Endothelial cell of umbilical vein (primary cell): ENCODE data around the gene CLPTM1L. TPM values are rescaled to one million over a fixed set of nuclear protein-coding genes. Genes with fewer than 3 reads are reported as not detected.

Experiments used
- BruUV-seq: library from RNA; stranded (reverse); fragments of 400-500 nt; replicated peaks from 2 replicates; lab custom pipeline; 2021; lab: Mats Ljungman, UMichigan
- CTCF ChIA-PET: fragments of 300-600, 350-600 bp; sonication (Branson Sonifier 250); formaldehyde crosslinking; loops from one replicate; lab custom pipeline; 2021; ENCODE audit warnings: antibody characterized with exemption, inconsistent platforms; lab: Charles Lee
- POLR2A ChIA-PET: fragments of 300-600, 350-600 bp; sonication (Branson Sonifier 250); formaldehyde crosslinking; loops from one replicate; lab custom pipeline; 2021; ENCODE audit warnings: antibody characterized with exemption, inconsistent platforms; lab: Charles Lee
- DNase-seq: peaks from one replicate; pipeline ENCODE4 v3.0.0-alpha.2; 2011; ENCODE audit warnings: low read depth, low spot score
- FAIRE-seq: peaks from 2 replicates; lab custom pipeline; 2011; peaks lifted over from hg19 to GRCh38; lab: Jason Lieb, UNC
- H2AFZ ChIP-seq: 2 replicates; pipeline ENCODE4 v1.6.0; 2012; ENCODE audit warnings: low read depth, low read length, control low read depth, inconsistent platforms
- H3K27ac ChIP-seq: 2 replicates; pipeline ENCODE4 v1.5.1; 2011; ENCODE audit warnings: low read depth, mild to moderate bottlenecking, control low read depth, low read length, moderate library complexity; ENCODE audit not compliant: insufficient read depth
- H3K27me3 ChIP-seq, 2 experiments: 2 replicates each; pipeline versions ENCODE4 v1.6.0 to v1.6.1; 2011; ENCODE audit warnings: low read length in 2 of 2, mixed read lengths in 1 of 2; ENCODE audit not compliant: control insufficient read depth in 2 of 2, insufficient read depth in 2 of 2
- H3K36me3 ChIP-seq, 2 experiments: 2 replicates in 1 of 2; 3 replicates in 1 of 2; pipeline ENCODE4 v1.5.1; 2011; ENCODE audit warnings: low read length in 2 of 2, mild to moderate bottlenecking in 1 of 2, moderate library complexity in 1 of 2; ENCODE audit not compliant: control insufficient read depth in 2 of 2, insufficient read depth in 2 of 2; ENCODE audit errors: extremely low read depth in 1 of 2
- H3K4me1 ChIP-seq: 3 replicates; pipeline ENCODE4 v1.5.1; 2011; ENCODE audit warnings: mild to moderate bottlenecking, low read length; ENCODE audit not compliant: control insufficient read depth, insufficient read depth; ENCODE audit errors: extremely low read depth
- H3K4me2 ChIP-seq: 2 replicates; pipeline ENCODE4 v1.6.1; 2011; ENCODE audit warnings: low read length, control low read depth, mixed read lengths; ENCODE audit not compliant: insufficient read depth
- H3K4me3 ChIP-seq, 3 experiments: fragments of 200-600 bp in 1 of 3; sonication (generic), shearing (Covaris generic) in 1 of 3; replicated peaks in 1 of 3; 2 replicates each; pipeline ENCODE4 v1.5.1; 2011 to 2016; ENCODE audit warnings: control low read depth in 3 of 3, low read length in 3 of 3, mild to moderate bottlenecking in 2 of 3, inconsistent platforms in 1 of 3, low read depth in 1 of 3, moderate library complexity in 1 of 3; ENCODE audit not compliant: insufficient read depth in 1 of 3
- H3K79me2 ChIP-seq: 2 replicates; pipeline ENCODE4 v1.6.0; 2012; ENCODE audit warnings: low read length, inconsistent platforms; ENCODE audit not compliant: control insufficient read depth, insufficient read depth
- H3K9ac ChIP-seq: replicated peaks from 2 replicates; pipeline ENCODE3; 2011; ENCODE audit warnings: low read length, control low read depth; ENCODE audit not compliant: insufficient read depth; ENCODE audit errors: extremely low read depth
- H3K9me1 ChIP-seq: replicated peaks from 3 replicates; pipeline ENCODE4 v1.6.0; 2011; ENCODE audit warnings: mild to moderate bottlenecking, low read length; ENCODE audit not compliant: control insufficient read depth, insufficient read depth; ENCODE audit errors: extremely low read depth
- H3K9me3 ChIP-seq: replicated peaks from 2 replicates; pipeline ENCODE4 v1.5.1; 2012; ENCODE audit warnings: low read length, inconsistent platforms; ENCODE audit not compliant: control insufficient read depth, insufficient read depth
- H4K20me1 ChIP-seq: replicated peaks from 2 replicates; pipeline ENCODE3; 2011; ENCODE audit warnings: mild to moderate bottlenecking, low read length; ENCODE audit not compliant: control insufficient read depth, insufficient read depth; ENCODE audit errors: extremely low read depth
- CTCF ChIP-seq, 2 donors: IDR thresholded peaks; 1 replicate in 1 of 2; 2 replicates in 1 of 2; pipeline ENCODE4 v1.5.1; 2011; ENCODE audit warnings: low read length in 2 of 2, mild to moderate bottlenecking in 2 of 2, moderate library complexity in 2 of 2, control low read depth in 1 of 2, inconsistent platforms in 1 of 2, low read depth in 1 of 2; ENCODE audit not compliant: insufficient read depth in 1 of 2; ENCODE audit errors: extremely low read depth in 1 of 2
- EZH2 ChIP-seq: IDR thresholded peaks from 2 replicates; pipeline ENCODE4 v1.6.1; 2012; ENCODE audit warnings: borderline replicate concordance, low read depth, mild to moderate bottlenecking, moderate library complexity, low read length, inconsistent platforms; ENCODE audit not compliant: severe bottlenecking
- FOS ChIP-seq: IDR thresholded peaks from 2 replicates; pipeline ENCODE4 v1.6.1; 2011; ENCODE audit warnings: mild to moderate bottlenecking, low read length, moderate library complexity, borderline replicate concordance; ENCODE audit not compliant: insufficient read depth
- GATA2 ChIP-seq: IDR thresholded peaks from 2 replicates; pipeline ENCODE4 v1.7.0; 2011; ENCODE audit warnings: low read depth, mild to moderate bottlenecking, moderate library complexity, mixed read lengths, low read length; ENCODE audit not compliant: insufficient read length, insufficient read depth
- JUN ChIP-seq: IDR thresholded peaks from 2 replicates; pipeline ENCODE4 v1.6.1; 2011; ENCODE audit warnings: borderline replicate concordance, low read depth; ENCODE audit not compliant: insufficient read length, insufficient read depth
- MAX ChIP-seq: IDR thresholded peaks from 2 replicates; pipeline ENCODE4 v1.6.1; 2011; ENCODE audit not compliant: insufficient read depth, insufficient read length
- MYC ChIP-seq: IDR thresholded peaks from one replicate; pipeline ENCODE4 v1.6.1; 2011; ENCODE audit warnings: mild to moderate bottlenecking, low read depth, low read length
- POLR2A ChIP-seq: IDR thresholded peaks from 2 replicates; pipeline ENCODE4 v1.6.1; 2012; ENCODE audit warnings: low read depth, mild to moderate bottlenecking, control low read depth, low read length
- POLR2AphosphoS5 ChIP-seq: IDR thresholded peaks from 2 replicates; pipeline ENCODE4 v1.6.1; 2012; ENCODE audit warnings: low read depth, mild to moderate bottlenecking, control low read depth, low read length, moderate library complexity; ENCODE audit not compliant: insufficient read depth
- dilution Hi-C: fragments of 300-500 bp; cut with MboI; formaldehyde crosslinking; loops from one replicate; pipeline ENCODE4 v1.15.0; 2019; ENCODE audit warnings: low sequenced_read_pairs; ENCODE audit not compliant: extremely low pct_ligation_motif_present
- intact Hi-C: fragments of 100-400 bp; cut with micrococcal nuclease; formaldehyde crosslinking; loops from one replicate; pipeline ENCODE4 v1.10.0; 2022
- polyA plus RNA-seq, 4 experiments: library from polyadenylated mRNA; depleted of rRNA in 3 of 4; stranded (reverse) in 3 of 4; unstranded in 1 of 4; fragments of >200 nt; gene quantifications; 2 replicates each; pipeline versions ENCODE4 v1.2.1 to v1.2.3, GENCODE V29; 2011 to 2012; ENCODE audit warnings: missing spikeins in 1 of 4
- total RNA-seq: library from RNA; stranded (reverse); gene quantifications from 2 replicates; pipeline ENCODE4 v1.2.3, GENCODE V29; 2021

The CLPTM1L gene
- total and polyA plus RNA-seq, 2 donors (not counting 3 experiments of a cell fraction or from before 2014, with no cell fraction given) = 116 to 191 TPM

DNA sequence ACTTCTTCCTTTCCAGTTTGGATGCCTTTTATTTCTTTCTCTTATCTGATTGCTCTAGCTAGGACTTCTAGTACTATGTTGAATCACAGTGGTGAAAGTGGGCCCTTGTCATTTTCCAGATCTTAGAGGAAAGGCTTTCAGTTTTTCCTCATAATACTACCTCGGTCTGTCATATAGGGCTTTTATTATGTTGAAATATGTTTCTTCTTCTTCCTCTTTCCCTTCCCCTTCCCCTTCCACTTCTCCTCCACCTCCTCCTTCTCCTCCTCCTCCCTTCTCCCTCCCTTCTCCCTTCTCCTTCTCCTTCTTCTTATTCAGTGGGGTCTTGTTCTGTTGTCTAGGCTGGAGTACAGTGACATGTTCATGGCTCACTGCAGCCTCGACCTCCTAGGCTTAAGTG is 40.9 kb downstream of the CLPTM1L start:
- Histone ChIP-seq H3K4me1 (no peaks in the 10 kb centered on the region), H3K79me2 (no peaks in the 10 kb centered on the region), H3K27me3 (peaks cover 0 to 9% of the 10 kb centered on the region in 2 experiments), H3K9me3 (no peaks in the 10 kb centered on the region), H3K27ac (no peak overlapping the region), H2AFZ (no peak overlapping the region), H3K4me2 (no peak overlapping the region), H4K20me1 (no peaks in the 10 kb centered on the region), H3K9me1 (no peaks in the 10 kb centered on the region), H3K9ac (no peak overlapping the region), H3K36me3 (no peaks in the 10 kb centered on the region), H3K4me3 (no peak overlapping the region)
- BruUV-seq = no TSS peak
- TF ChIP-seq CTCF (IDR thresholded peaks at IDR 0.05; ENCODE audit: extremely low read depth in 1 of 2, insufficient read depth in 1 of 2, low read depth in 1 of 2, low read length in 2 of 2) (no peak), FOS (no peak), GATA2 (no peak), POLR2AphosphoS5 (no peak), MAX (no peak), EZH2 (no peak), JUN (no peak), POLR2A (no peak), MYC (no peak)
- CTCF ChIA-PET = no interaction called here
- no peak for DNase-seq
- FAIRE-seq = no peak
- POLR2A ChIA-PET = no interaction called here
- intact Hi-C loops (no loop called here), dilution Hi-C loops (no loop called here)
